H9 (cell line): ENCODE measurements around the gene OR4S2. TPM values are rescaled to one million over a fixed set of nuclear protein-coding genes. Genes with fewer than 3 reads are reported as not detected.

ENCODE experiments used
- DNase-seq: peaks from one replicate; pipeline ENCODE4 v3.0.0-alpha.2; 2017
- H2AFZ ChIP-seq: one replicate; pipeline ENCODE4 v1.6.1; 2013; ENCODE audit warnings: mild to moderate bottlenecking, low read length, control low read depth, moderate library complexity
- H2AK5ac ChIP-seq: 2 replicates; pipeline ENCODE4 v1.6.1; 2013; ENCODE audit warnings: low read length, control low read depth, mixed read lengths; ENCODE audit not compliant: insufficient read length
- H2BK120ac ChIP-seq: one replicate; pipeline ENCODE4 v1.6.1; 2013; ENCODE audit warnings: low read depth, mild to moderate bottlenecking, low read length, control low read depth, inconsistent platforms; ENCODE audit not compliant: poor library complexity, severe bottlenecking
- H2BK12ac ChIP-seq: 2 replicates; pipeline ENCODE4 v1.6.1; 2013; ENCODE audit warnings: low read length, control low read depth, mixed read lengths, low read depth; ENCODE audit not compliant: insufficient read length
- H2BK15ac ChIP-seq: 2 replicates; pipeline ENCODE4 v1.6.1; 2013; ENCODE audit warnings: low read depth, low read length, control low read depth
- H2BK20ac ChIP-seq: one replicate; pipeline ENCODE4 v1.6.1; 2013; ENCODE audit warnings: low read depth, mild to moderate bottlenecking, low read length, control low read depth, inconsistent platforms; ENCODE audit not compliant: poor library complexity, severe bottlenecking
- H2BK5ac ChIP-seq: 2 replicates; pipeline ENCODE4 v1.6.1; 2013; ENCODE audit warnings: low read length, control low read depth, mixed read lengths; ENCODE audit not compliant: insufficient read length
- H3K14ac ChIP-seq: 2 replicates; pipeline ENCODE4 v1.6.1; 2013; ENCODE audit warnings: low read length, control low read depth; ENCODE audit not compliant: insufficient read depth
- H3K18ac ChIP-seq: 2 replicates; pipeline ENCODE4 v1.6.1; 2013; ENCODE audit warnings: low read depth, mild to moderate bottlenecking, mixed read lengths, low read length, control low read depth; ENCODE audit not compliant: insufficient read length
- H3K23ac ChIP-seq: 2 replicates; pipeline ENCODE4 v1.6.1; 2013; ENCODE audit warnings: low read length, control low read depth, mixed read lengths, low read depth; ENCODE audit not compliant: insufficient read length
- H3K23me2 ChIP-seq: 2 replicates; pipeline ENCODE4 v1.6.1; 2013; ENCODE audit warnings: low read depth, mild to moderate bottlenecking, mixed read lengths, low read length, control low read depth; ENCODE audit not compliant: insufficient read length, poor library complexity, severe bottlenecking
- H3K27ac ChIP-seq: 2 replicates; pipeline ENCODE4 v1.5.1; 2013; ENCODE audit warnings: low read length, control low read depth, mixed read lengths, low read depth; ENCODE audit not compliant: insufficient read length
- H3K27me3 ChIP-seq: 2 replicates; pipeline ENCODE4 v1.6.1; 2013; ENCODE audit warnings: low read length, control low read depth, inconsistent platforms; ENCODE audit not compliant: insufficient read depth
- H3K4ac ChIP-seq: 2 replicates; pipeline ENCODE4 v1.6.1; 2013; ENCODE audit warnings: low read depth, mild to moderate bottlenecking, control low read depth, inconsistent platforms, low read length, moderate library complexity
- H3K4me1 ChIP-seq: 2 replicates; pipeline ENCODE4 v1.6.1; 2013; ENCODE audit warnings: low read length, control low read depth, inconsistent platforms; ENCODE audit not compliant: insufficient read depth
- H3K4me2 ChIP-seq: 2 replicates; pipeline ENCODE4 v1.6.1; 2013; ENCODE audit warnings: low read length, control low read depth, mixed read lengths; ENCODE audit not compliant: insufficient read length, insufficient read depth
- H3K56ac ChIP-seq: 2 replicates; pipeline ENCODE4 v1.6.1; 2013; ENCODE audit warnings: low read depth, mild to moderate bottlenecking, mixed read lengths, low read length, control low read depth; ENCODE audit not compliant: insufficient read length
- H3K79me1 ChIP-seq: 2 replicates; pipeline ENCODE4 v1.6.1; 2013; ENCODE audit warnings: low read depth, mild to moderate bottlenecking, moderate library complexity, low read length, control low read depth, inconsistent platforms; ENCODE audit not compliant: insufficient read depth, poor library complexity, severe bottlenecking
- H3K79me2 ChIP-seq: 2 replicates; pipeline ENCODE4 v1.6.1; 2013; ENCODE audit warnings: low read length, control low read depth, inconsistent platforms; ENCODE audit not compliant: insufficient read depth
- H3K9ac ChIP-seq: 2 replicates; pipeline ENCODE4 v1.6.1; 2013; ENCODE audit warnings: low read length, control low read depth, mixed read lengths; ENCODE audit not compliant: insufficient read length; ENCODE audit errors: extremely low read depth
- H3K9me3 ChIP-seq: one replicate; pipeline ENCODE4 v1.6.1; 2013; ENCODE audit warnings: low read depth, low read length, inconsistent platforms; ENCODE audit not compliant: control insufficient read depth
- H3T11ph ChIP-seq: one replicate; pipeline ENCODE4 v1.6.1; 2013; ENCODE audit warnings: mild to moderate bottlenecking, low read length, control low read depth, inconsistent platforms
- H4K20me1 ChIP-seq: one replicate; pipeline ENCODE4 v1.6.1; 2013; ENCODE audit not compliant: control insufficient read depth, insufficient read length, insufficient read depth
- H4K5ac ChIP-seq: 2 replicates; pipeline ENCODE4 v1.6.1; 2013; ENCODE audit warnings: low read depth, mild to moderate bottlenecking, mixed read lengths, low read length, control low read depth; ENCODE audit not compliant: insufficient read length
- H4K8ac ChIP-seq: replicated peaks from 2 replicates; pipeline ENCODE4 v1.6.1; 2013; ENCODE audit warnings: low read length, control low read depth, mixed read lengths, low read depth; ENCODE audit not compliant: insufficient read length
- H4K91ac ChIP-seq: 2 replicates; pipeline ENCODE4 v1.6.1; 2013; ENCODE audit warnings: low read depth, mild to moderate bottlenecking, moderate library complexity, mixed read lengths, low read length, control low read depth; ENCODE audit not compliant: insufficient read length
- H3K27ac Mint-ChIP-seq, 3 experiments: 2 replicates in 2 of 3; 3 replicates in 1 of 3; pipeline ENCODE4 v1.8.0; 2020 to 2021; ENCODE audit warnings: mixed read lengths in 3 of 3, mild to moderate bottlenecking in 1 of 3, moderate library complexity in 1 of 3
- H3K27me3 Mint-ChIP-seq: 2 replicates; pipeline ENCODE4 v1.8.0; 2021; ENCODE audit warnings: low read depth, mild to moderate bottlenecking, moderate library complexity, mixed read lengths
- H3K36me3 Mint-ChIP-seq, 3 experiments: 2 replicates in 2 of 3; 3 replicates in 1 of 3; pipeline ENCODE4 v1.8.0; 2020 to 2021; ENCODE audit warnings: low read depth in 3 of 3, mixed read lengths in 3 of 3; ENCODE audit not compliant: insufficient read depth in 1 of 3
- H3K4me1 Mint-ChIP-seq, 2 experiments: 2 replicates each; pipeline ENCODE4 v1.8.0; 2020; ENCODE audit warnings: mixed read lengths in 2 of 2
- H3K4me3 Mint-ChIP-seq, 2 experiments: 2 replicates in 1 of 2; 3 replicates in 1 of 2; pipeline ENCODE4 v1.8.0; 2020 to 2021; ENCODE audit warnings: mild to moderate bottlenecking in 2 of 2, mixed read lengths in 2 of 2, moderate library complexity in 1 of 2
- H3K9me3 Mint-ChIP-seq, 2 experiments: 2 replicates in 1 of 2; 3 replicates in 1 of 2; pipeline ENCODE4 v1.8.0; 2020; ENCODE audit warnings: mild to moderate bottlenecking in 2 of 2, mixed read lengths in 2 of 2, moderate library complexity in 1 of 2
- CTCF ChIP-seq: fragments of 200-600 bp; sonication (generic); conservative IDR thresholded peaks from 3 replicates; pipeline ENCODE4 v1.8.0; 2021; ENCODE audit warnings: antibody characterized with exemption, mild to moderate bottlenecking
- total RNA-seq: library from RNA; stranded (reverse); gene quantifications from 2 replicates; pipeline ENCODE4 v1.2.1, GENCODE V29; 2021

Gene OR4S2
- total RNA-seq, 1 experiment from 2014 or later: not detected

- Histone ChIP-seq H3K23ac (no peak overlapping the region), H3K79me2 (no peaks in the 10 kb centered on the region), H4K20me1 (no peaks in the 10 kb centered on the region), H4K5ac (no peak overlapping the region), H3K14ac (no peak overlapping the region), H3K23me2 (no peaks in the 10 kb centered on the region), H2BK12ac (no peak overlapping the region), H3K4me2 (no peak overlapping the region), H3K18ac (no peak overlapping the region), H3K9me3 (peaks cover 56% of the 10 kb centered on the region), H4K8ac (no peak overlapping the region), H3K27ac (no peak overlapping the region), H3K4me1 (no peaks in the 10 kb centered on the region), H2BK20ac (no peak overlapping the region), H2BK120ac (no peak overlapping the region), H3K9ac (no peak overlapping the region), H2BK5ac (no peak overlapping the region), H3K79me1 (no peaks in the 10 kb centered on the region), H3T11ph (no peak overlapping the region), H3K27me3 (no peaks in the 10 kb centered on the region), H3K4ac (no peak overlapping the region), H2BK15ac (no peak overlapping the region), H2AK5ac (no peak overlapping the region), H4K91ac (no peak overlapping the region), H3K56ac (no peak overlapping the region), H2AFZ (no peak overlapping the region)
- Mint-ChIP-seq H3K4me3 (no peak overlapping the region), H3K27me3 (no peaks in the 10 kb centered on the region), H3K9me3 (peaks cover 57 to 62% of the 10 kb centered on the region in 2 experiments), H3K36me3 (peaks cover 0 to 7% (median 0%) of the 10 kb centered on the region in 3 experiments; a peak in 2 of 7 replicates), H3K27ac (no peak overlapping the region), H3K4me1 (no peaks in the 10 kb centered on the region)
- TF ChIP-seq CTCF: no peak
- DNase-seq: no peak
Measured at GRCh38 chr11:55655096-55655495, 7.0 kb downstream of the OR4S2 start.
